ENCODE data around the gene TOLLIP.

DNA sequence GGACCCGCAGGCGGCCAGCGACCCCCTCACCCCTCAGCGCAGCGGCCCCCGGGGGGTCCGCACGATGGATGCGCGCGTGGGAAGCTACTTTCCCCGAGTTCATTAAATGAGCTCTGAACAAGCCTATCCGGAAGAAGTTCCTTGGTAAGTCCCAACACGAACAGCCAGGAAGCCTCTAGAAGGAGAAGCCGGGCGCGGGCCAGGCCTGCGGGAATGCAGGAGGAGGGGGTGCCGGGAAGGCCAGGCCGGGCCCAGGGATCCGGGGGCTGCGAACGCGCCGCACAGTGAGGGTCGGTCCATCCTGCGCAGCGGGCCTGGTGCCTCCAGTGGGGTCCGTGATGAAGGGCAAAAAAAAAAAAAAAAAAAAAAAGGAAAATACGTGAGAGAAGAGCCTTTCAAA, 36.9 kb downstream of the TOLLIP start:
- no peak for TF ChIP-seq POLR2AphosphoS5 (IDR thresholded peaks at IDR 0.05)
- TF ChIP-seq, protein P1, sequence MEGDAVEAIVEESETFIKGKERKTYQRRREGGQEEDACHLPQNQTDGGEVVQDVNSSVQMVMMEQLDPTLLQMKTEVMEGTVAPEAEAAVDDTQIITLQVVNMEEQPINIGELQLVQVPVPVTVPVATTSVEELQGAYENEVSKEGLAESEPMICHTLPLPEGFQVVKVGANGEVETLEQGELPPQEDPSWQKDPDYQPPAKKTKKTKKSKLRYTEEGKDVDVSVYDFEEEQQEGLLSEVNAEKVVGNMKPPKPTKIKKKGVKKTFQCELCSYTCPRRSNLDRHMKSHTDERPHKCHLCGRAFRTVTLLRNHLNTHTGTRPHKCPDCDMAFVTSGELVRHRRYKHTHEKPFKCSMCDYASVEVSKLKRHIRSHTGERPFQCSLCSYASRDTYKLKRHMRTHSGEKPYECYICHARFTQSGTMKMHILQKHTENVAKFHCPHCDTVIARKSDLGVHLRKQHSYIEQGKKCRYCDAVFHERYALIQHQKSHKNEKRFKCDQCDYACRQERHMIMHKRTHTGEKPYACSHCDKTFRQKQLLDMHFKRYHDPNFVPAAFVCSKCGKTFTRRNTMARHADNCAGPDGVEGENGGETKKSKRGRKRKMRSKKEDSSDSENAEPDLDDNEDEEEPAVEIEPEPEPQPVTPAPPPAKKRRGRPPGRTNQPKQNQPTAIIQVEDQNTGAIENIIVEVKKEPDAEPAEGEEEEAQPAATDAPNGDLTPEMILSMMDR (IDR thresholded peaks at IDR 0.05) = no peak
- no peak for TF ChIP-seq POLR2A (IDR thresholded peaks at IDR 0.05)
